Measurements from ENCODE around the gene MLST8. TPM values are rescaled to one million over a fixed set of nuclear protein-coding genes. Genes with fewer than 3 reads are reported as not detected.

Gene MLST8
- total and polyA plus RNA-seq, 2 donors (not counting 3 experiments of a cell fraction or from before 2014, with no cell fraction given) = 36.9 to 129 TPM

DNA sequence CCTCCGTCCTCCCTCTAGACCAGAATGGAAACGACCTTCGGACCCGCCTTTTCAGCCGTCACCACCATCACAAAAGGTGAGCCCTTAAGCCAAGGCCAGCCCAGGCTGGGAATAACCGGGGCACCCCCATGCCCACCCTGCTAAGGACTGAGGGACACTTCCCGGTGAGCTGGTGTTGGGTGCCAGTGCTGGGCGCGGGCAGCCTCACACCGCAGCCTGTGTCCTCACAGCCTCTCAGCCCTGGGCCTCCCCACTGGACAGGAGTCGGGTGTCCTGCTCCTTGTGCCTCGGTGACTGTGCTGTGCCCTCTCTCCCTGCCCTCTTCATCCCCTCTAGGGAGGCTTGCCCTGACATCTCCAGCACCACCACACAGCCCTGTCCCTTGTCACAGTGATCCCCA, 39.4 kb upstream of the MLST8 start:
- H3K9ac ChIP-seq (replicated peaks; ENCODE audit: extremely low read depth, insufficient read depth, low read length) = no peak overlapping the region
- no peaks in the 10 kb centered on the region for H4K20me1 ChIP-seq (replicated peaks; ENCODE audit: control insufficient read depth, extremely low read depth, insufficient read depth, low read length)
- BruUV-seq (replicated peaks) = no TSS peak
- dilution Hi-C loops (cut with MboI; ENCODE audit: extremely low pct_ligation_motif_present, low sequenced_read_pairs) = loop anchor here (25.0 kb wide), 1 partner anchor 129 kb away; the partner anchor contains the start of genes NHERF2, NTHL1 and TSC2
- H2AFZ ChIP-seq (ENCODE audit: low read depth, low read length) = no peak overlapping the region
- H3K9me3 ChIP-seq (replicated peaks; ENCODE audit: control insufficient read depth, insufficient read depth, low read length) = no peaks in the 10 kb centered on the region
- H3K4me3 ChIP-seq (replicated peaks in 1 of 3; ENCODE audit: insufficient read depth in 1 of 3, low read depth in 1 of 3, low read length in 3 of 3) = no peak overlapping the region
- no peak overlapping the region for H3K27ac ChIP-seq (ENCODE audit: insufficient read depth, low read depth, low read length)
- H3K27me3 ChIP-seq (ENCODE audit: control insufficient read depth in 2 of 2, insufficient read depth in 2 of 2, low read length in 2 of 2) = no peaks in the 10 kb centered on the region
- H3K4me2 ChIP-seq (ENCODE audit: insufficient read depth, low read length) = no peak overlapping the region
- H3K36me3 ChIP-seq (ENCODE audit: control insufficient read depth in 2 of 2, extremely low read depth in 1 of 2, insufficient read depth in 2 of 2, low read length in 2 of 2) = peaks cover 5 to 29% of the 10 kb centered on the region in 2 experiments
- no peak for DNase-seq (ENCODE audit: low read depth, low spot score)
- peaks cover 58% of the 10 kb centered on the region for H3K79me2 ChIP-seq (ENCODE audit: control insufficient read depth, insufficient read depth, low read length)
- intact Hi-C loops (cut with micrococcal nuclease) = no loop called here
- H3K4me1 ChIP-seq (ENCODE audit: control insufficient read depth, extremely low read depth, insufficient read depth, low read length) = peaks cover 11% of the 10 kb centered on the region
- no peak for FAIRE-seq
- no peaks in the 10 kb centered on the region for H3K9me1 ChIP-seq (replicated peaks; ENCODE audit: control insufficient read depth, extremely low read depth, insufficient read depth, low read length)
- TF ChIP-seq EZH2 (IDR thresholded peaks at IDR 0.05; ENCODE audit: borderline replicate concordance, low read depth, low read length, severe bottlenecking) (no peak), MYC (IDR thresholded peaks at IDR 0.05; ENCODE audit: low read depth, low read length) (no peak), POLR2AphosphoS5 (IDR thresholded peaks at IDR 0.05; ENCODE audit: insufficient read depth, low read depth, low read length) (no peak), FOS (IDR thresholded peaks at IDR 0.05; ENCODE audit: borderline replicate concordance, insufficient read depth, low read length) (no peak), POLR2A (IDR thresholded peaks at IDR 0.05; ENCODE audit: low read depth, low read length) (no peak), GATA2 (IDR thresholded peaks at IDR 0.05; ENCODE audit: insufficient read depth, insufficient read length, low read depth, low read length) (no peak), JUN (IDR thresholded peaks at IDR 0.05; ENCODE audit: borderline replicate concordance, insufficient read depth, insufficient read length, low read depth) (no peak)
- TF ChIP-seq, protein P1, sequence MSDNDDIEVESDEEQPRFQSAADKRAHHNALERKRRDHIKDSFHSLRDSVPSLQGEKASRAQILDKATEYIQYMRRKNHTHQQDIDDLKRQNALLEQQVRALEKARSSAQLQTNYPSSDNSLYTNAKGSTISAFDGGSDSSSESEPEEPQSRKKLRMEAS (IDR thresholded peaks at IDR 0.05; ENCODE audit: insufficient read depth, insufficient read length) = no peak
- TF ChIP-seq, protein P2, sequence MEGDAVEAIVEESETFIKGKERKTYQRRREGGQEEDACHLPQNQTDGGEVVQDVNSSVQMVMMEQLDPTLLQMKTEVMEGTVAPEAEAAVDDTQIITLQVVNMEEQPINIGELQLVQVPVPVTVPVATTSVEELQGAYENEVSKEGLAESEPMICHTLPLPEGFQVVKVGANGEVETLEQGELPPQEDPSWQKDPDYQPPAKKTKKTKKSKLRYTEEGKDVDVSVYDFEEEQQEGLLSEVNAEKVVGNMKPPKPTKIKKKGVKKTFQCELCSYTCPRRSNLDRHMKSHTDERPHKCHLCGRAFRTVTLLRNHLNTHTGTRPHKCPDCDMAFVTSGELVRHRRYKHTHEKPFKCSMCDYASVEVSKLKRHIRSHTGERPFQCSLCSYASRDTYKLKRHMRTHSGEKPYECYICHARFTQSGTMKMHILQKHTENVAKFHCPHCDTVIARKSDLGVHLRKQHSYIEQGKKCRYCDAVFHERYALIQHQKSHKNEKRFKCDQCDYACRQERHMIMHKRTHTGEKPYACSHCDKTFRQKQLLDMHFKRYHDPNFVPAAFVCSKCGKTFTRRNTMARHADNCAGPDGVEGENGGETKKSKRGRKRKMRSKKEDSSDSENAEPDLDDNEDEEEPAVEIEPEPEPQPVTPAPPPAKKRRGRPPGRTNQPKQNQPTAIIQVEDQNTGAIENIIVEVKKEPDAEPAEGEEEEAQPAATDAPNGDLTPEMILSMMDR (IDR thresholded peaks at IDR 0.05; ENCODE audit: extremely low read depth in 1 of 2, insufficient read depth in 1 of 2, low read depth in 1 of 2, low read length in 2 of 2) = no peak
- CTCF ChIA-PET = no interaction called here
- POLR2A ChIA-PET = interaction anchor here (2.9 kb wide), 1 partner anchor 10 kb away, joined by 15 read pairs; the partner anchor contains the start of gene TRAF7

Measured in endothelial cell of umbilical vein (primary cell).